H1 (cell line): Measurements from ENCODE around the gene MAD2L1. TPM values are rescaled to one million over a fixed set of nuclear protein-coding genes. Genes with fewer than 3 reads are reported as not detected.
A peak's percentile ranks its signal among the peaks of the same experiment; 100 is the strongest.

Experiments used
- CTCF ChIA-PET: fragments of 300-600 bp; sonication (Branson Sonifier 250); formaldehyde crosslinking; loops from one replicate; lab custom pipeline; 2021; ENCODE audit not compliant: partially characterized antibody; lab: Charles Lee
- POLR2A ChIA-PET: fragments of 300-600 bp; sonication (Branson Sonifier 250); formaldehyde crosslinking; loops from one replicate; lab custom pipeline; 2021; ENCODE audit warnings: inconsistent platforms; ENCODE audit not compliant: partially characterized antibody; lab: Charles Lee
- DNase-seq, 2 experiments: peaks; one replicate each; pipeline versions ENCODE4 v3.0.0 to v3.0.0-alpha.2; 2010 to 2022; ENCODE audit warnings: low spot score in 2 of 2, low read depth in 1 of 2, mixed read lengths in 1 of 2
- FAIRE-seq: peaks from 2 replicates; lab custom pipeline; 2011; peaks lifted over from hg19 to GRCh38; lab: Jason Lieb, UNC
- H2AFZ ChIP-seq: 2 replicates; pipeline ENCODE4 v1.8.1; 2012; ENCODE audit warnings: low read length, inconsistent platforms
- H2AK5ac ChIP-seq: 2 replicates; pipeline ENCODE4 v1.6.1; 2013; ENCODE audit warnings: low read depth, low read length
- H2BK120ac ChIP-seq: replicated peaks from 2 replicates; pipeline ENCODE3; 2013; ENCODE audit warnings: low read depth, low read length, inconsistent platforms
- H2BK12ac ChIP-seq: 2 replicates; pipeline ENCODE4 v1.6.1; 2013; ENCODE audit warnings: low read depth, low read length
- H2BK15ac ChIP-seq: 2 replicates; pipeline ENCODE4 v1.6.1; 2013; ENCODE audit warnings: low read length
- H2BK20ac ChIP-seq: 2 replicates; pipeline ENCODE4 v1.6.1; 2013; ENCODE audit warnings: low read length
- H2BK5ac ChIP-seq: 2 replicates; pipeline ENCODE4 v1.6.1; 2013; ENCODE audit warnings: low read depth, low read length
- H3K14ac ChIP-seq: 2 replicates; pipeline ENCODE4 v1.6.1; 2013; ENCODE audit warnings: inconsistent platforms; ENCODE audit not compliant: insufficient read length
- H3K18ac ChIP-seq: 2 replicates; pipeline ENCODE4 v1.6.1; 2013; ENCODE audit warnings: low read length; ENCODE audit errors: extremely low read depth
- H3K23ac ChIP-seq: 2 replicates; pipeline ENCODE4 v1.6.1; 2013; ENCODE audit warnings: inconsistent platforms; ENCODE audit not compliant: insufficient read length
- H3K23me2 ChIP-seq: 2 replicates; pipeline ENCODE4 v1.6.1; 2013; ENCODE audit warnings: low read depth, low read length
- H3K27ac ChIP-seq: 2 replicates; pipeline ENCODE4 v1.6.1; 2011; ENCODE audit warnings: low read depth, low read length, inconsistent platforms
- H3K27me3 ChIP-seq, 4 experiments: replicated peaks in 1 of 4; 1 replicate in 1 of 4; 2 replicates in 3 of 4; pipeline versions ENCODE4 v1.6.1 to v1.8.1; 2011 to 2013; ENCODE audit warnings: low read length in 3 of 4, mild to moderate bottlenecking in 3 of 4, inconsistent platforms in 2 of 4, mixed read lengths in 2 of 4, moderate library complexity in 1 of 4; ENCODE audit not compliant: control insufficient read depth in 3 of 4, insufficient read depth in 3 of 4; ENCODE audit errors: extremely low read depth in 1 of 4
- H3K36me3 ChIP-seq, 4 experiments: 2 replicates each; pipeline versions ENCODE4 v1.6.1 to v1.8.1; 2011 to 2013; ENCODE audit warnings: mild to moderate bottlenecking in 4 of 4, low read length in 3 of 4, moderate library complexity in 2 of 4, control low read depth in 1 of 4, inconsistent platforms in 1 of 4; ENCODE audit not compliant: insufficient read depth in 4 of 4, control insufficient read depth in 2 of 4
- H3K4ac ChIP-seq: replicated peaks from 2 replicates; pipeline ENCODE3; 2013; ENCODE audit warnings: low read length, low read depth, mixed read lengths, inconsistent platforms; ENCODE audit not compliant: insufficient read length
- H3K4me1 ChIP-seq, 4 experiments: replicated peaks in 1 of 4; 1 replicate in 1 of 4; 2 replicates in 3 of 4; pipeline versions ENCODE4 v1.6.1 to v1.8.1; 2011 to 2013; ENCODE audit warnings: low read length in 3 of 4, inconsistent platforms in 2 of 4, mixed read lengths in 1 of 4; ENCODE audit not compliant: insufficient read depth in 4 of 4, control insufficient read depth in 3 of 4
- H3K4me2 ChIP-seq, 2 experiments: 2 replicates each; pipeline versions ENCODE4 v1.6.1 to v1.8.1; 2011 to 2013; ENCODE audit warnings: low read depth in 2 of 2, low read length in 2 of 2, control low read depth in 1 of 2, inconsistent platforms in 1 of 2, mild to moderate bottlenecking in 1 of 2; ENCODE audit not compliant: insufficient read depth in 1 of 2
- H3K4me3 ChIP-seq, 4 experiments: fragments of 200-600, 300-600 bp in 1 of 4; sonication (generic), shearing (Covaris generic), sonication (Bioruptor Twin) in 1 of 4; 2 replicates each; pipeline versions ENCODE4 v1.5.1 to v1.8.1; 2011 to 2016; ENCODE audit warnings: low read length in 4 of 4, low read depth in 3 of 4, control low read depth in 2 of 4, inconsistent platforms in 2 of 4, mild to moderate bottlenecking in 2 of 4, mixed read lengths in 1 of 4, moderate library complexity in 1 of 4; ENCODE audit not compliant: insufficient read depth in 2 of 4; ENCODE audit errors: extremely low read depth in 1 of 4
- H3K56ac ChIP-seq: replicated peaks from 2 replicates; pipeline ENCODE3; 2013; ENCODE audit warnings: low read depth, mild to moderate bottlenecking, mixed read lengths, low read length, inconsistent platforms; ENCODE audit not compliant: insufficient read length
- H3K79me1 ChIP-seq: 2 replicates; pipeline ENCODE4 v1.6.1; 2013; ENCODE audit warnings: low read depth, low read length, control low read depth
- H3K79me2 ChIP-seq, 2 experiments: 2 replicates each; pipeline versions ENCODE4 v1.6.1 to v1.8.1; 2012 to 2013; ENCODE audit warnings: low read length in 2 of 2, mild to moderate bottlenecking in 2 of 2, inconsistent platforms in 1 of 2; ENCODE audit not compliant: insufficient read depth in 2 of 2, control insufficient read depth in 1 of 2
- H3K9ac ChIP-seq, 4 experiments: replicated peaks in 1 of 4; 1 replicate in 1 of 4; 2 replicates in 3 of 4; pipeline versions ENCODE4 v1.6.1 to v1.8.1; 2011 to 2013; ENCODE audit warnings: low read depth in 3 of 4, low read length in 3 of 4, control low read depth in 2 of 4, mild to moderate bottlenecking in 2 of 4, moderate library complexity in 2 of 4, inconsistent platforms in 1 of 4; ENCODE audit errors: extremely low read depth in 1 of 4
- H3K9me3 ChIP-seq, 2 experiments: 2 replicates each; pipeline versions ENCODE4 v1.6.1 to v1.8.1; 2012 to 2013; ENCODE audit warnings: mild to moderate bottlenecking in 2 of 2, moderate library complexity in 2 of 2, control low read depth in 1 of 2, inconsistent platforms in 1 of 2, low read depth in 1 of 2, low read length in 1 of 2, mixed read lengths in 1 of 2; ENCODE audit not compliant: insufficient read depth in 2 of 2
- H4K20me1 ChIP-seq, 2 experiments: replicated peaks in 1 of 2; 2 replicates each; pipeline versions ENCODE3 to v1.8.1; 2011 to 2013; ENCODE audit warnings: inconsistent platforms in 2 of 2, low read length in 2 of 2, mild to moderate bottlenecking in 1 of 2; ENCODE audit not compliant: insufficient read depth in 2 of 2, control insufficient read depth in 1 of 2
- H4K5ac ChIP-seq: 2 replicates; pipeline ENCODE4 v1.6.1; 2013; ENCODE audit warnings: low read length, low read depth, mixed read lengths, inconsistent platforms; ENCODE audit not compliant: insufficient read length
- H4K8ac ChIP-seq: 2 replicates; pipeline ENCODE4 v1.8.0; 2013; ENCODE audit warnings: mild to moderate bottlenecking, moderate library complexity, low read length, inconsistent platforms; ENCODE audit not compliant: insufficient read depth; ENCODE audit errors: extremely low read depth
- H4K91ac ChIP-seq: replicated peaks from 2 replicates; pipeline ENCODE3; 2013; ENCODE audit warnings: low read length, mixed read lengths, inconsistent platforms; ENCODE audit not compliant: insufficient read length
- CTCF ChIP-seq, 3 experiments: IDR thresholded peaks; 1 replicate in 2 of 3; 2 replicates in 1 of 3; pipeline versions ENCODE4 v1.5.1 to v1.6.1; 2011; ENCODE audit warnings: low read length in 3 of 3, mild to moderate bottlenecking in 3 of 3, inconsistent platforms in 2 of 3, low read depth in 1 of 3, moderate library complexity in 1 of 3; ENCODE audit not compliant: insufficient read depth in 1 of 3; ENCODE audit errors: control extremely low read depth in 1 of 3
- FOSL1 ChIP-seq: IDR thresholded peaks from 2 replicates; pipeline ENCODE4 v1.6.1; 2011; ENCODE audit warnings: mild to moderate bottlenecking, low read depth, low read length, moderate library complexity; ENCODE audit not compliant: insufficient read depth
- RAD21 ChIP-seq, 2 experiments: IDR thresholded peaks in 1 of 2; conservative IDR thresholded peaks in 1 of 2; 2 replicates each; pipeline ENCODE4 v1.6.1; 2011; ENCODE audit warnings: low read depth in 2 of 2, low read length in 2 of 2, improper control_type of control experiment in 1 of 2, inconsistent platforms in 1 of 2, mild to moderate bottlenecking in 1 of 2, moderate library complexity in 1 of 2
- WGBS, 2 experiments: shearing (Covaris generic) in 1 of 2; methylation state at CpG; one replicate each; pipeline versions ENCODE4 v1.1.6 to v1.1.7; 2013 to 2015; ENCODE audit warnings: low lambda C conversion rate in 2 of 2, mixed read lengths in 2 of 2, inconsistent platforms in 1 of 2, low coverage in 1 of 2, missing lambda C conversion rate in 1 of 2; ENCODE audit not compliant: insufficient replicate concordance in 2 of 2, insufficient coverage in 1 of 2, insufficient read length in 1 of 2; ENCODE audit errors: extremely low coverage in 1 of 2, missing lambda C conversion rate in 1 of 2; 5-methylcytosine and 5-hydroxymethylcytosine counted together
- polyA plus RNA-seq, 7 experiments: library from polyadenylated mRNA; depleted of rRNA in 3 of 7; stranded (reverse) in 5 of 7; unstranded in 2 of 7; fragments of >200 nt in 5 of 7; fragments of 200-250 nt in 2 of 7; gene quantifications; 1 replicate in 5 of 7; 2 replicates in 1 of 7; 4 replicates in 1 of 7; pipeline versions ENCODE4 v1.2.1 to v1.2.3, GENCODE V29; 2011 to 2013; ENCODE audit warnings: missing spikeins in 2 of 7, mixed read lengths in 2 of 7
- total RNA-seq: library from RNA; stranded (reverse); fragmentation: NEBNext Ultra II Directional; extraction: Animal tissue kit (Norgen Biotek cat#: 25700); gene quantifications from 2 replicates; pipeline ENCODE4 v1.2.1, GENCODE V29; 2021

Gene MAD2L1
- total and polyA plus RNA-seq, 2 of the 8 experiments (the other 6 are each of a cell fraction or from before 2014, with no cell fraction given): 51.1 to 88.1 TPM

GRCh38 chr4:120071192-120071795, 4.6 kb upstream of the MAD2L1 start:
- H2BK12ac ChIP-seq: no peak overlapping the region
- no peak overlapping the region for H3K4me3 ChIP-seq
- no peak overlapping the region for H4K91ac ChIP-seq
- no peaks in the 10 kb centered on the region for H3K36me3 ChIP-seq
- H3K4ac ChIP-seq: no peak overlapping the region
- H3K14ac ChIP-seq: no peak overlapping the region
- no peak overlapping the region for H2BK5ac ChIP-seq
- CTCF ChIA-PET: interaction anchor here (0.7 to 1.2 kb wide), 2 partner anchors 27 kb away, joined by 3 read pairs; no protein-coding TSS in a partner anchor
- no peak overlapping the region for H3K18ac ChIP-seq
- no peak overlapping the region for H2AK5ac ChIP-seq
- no peak overlapping the region for H4K5ac ChIP-seq
- WGBS, 2 experiments: 67% methylated on average over 11 of the region's 11 CpGs; no CpG with 5 or more reads in 1 of the 2 experiments
- no peak overlapping the region for H3K9ac ChIP-seq
- no peaks in the 10 kb centered on the region for H4K20me1 ChIP-seq
- no peak overlapping the region for H2BK15ac ChIP-seq
- H3K23me2 ChIP-seq: peaks cover 4% of the 10 kb centered on the region; the same call in 1 of the 2 replicates
- no peak overlapping the region for H3K4me2 ChIP-seq
- no peak overlapping the region for H3K23ac ChIP-seq
- no peak overlapping the region for H4K8ac ChIP-seq
- no peak overlapping the region for H2BK120ac ChIP-seq
- TF ChIP-seq FOSL1: no peak
- peak in 1 of 3 experiments; percentile 58; a peak in 2 of 4 replicates for TF ChIP-seq CTCF (IDR thresholded peaks at IDR 0.05; ENCODE audit: control extremely low read depth in 1 of 3, insufficient read depth in 1 of 3, low read depth in 1 of 3, low read length in 3 of 3)
- TF ChIP-seq RAD21 (IDR thresholded peaks at IDR 0.05 in 1 of 2, conservative IDR thresholded peaks at IDR 0.05 in 1 of 2; ENCODE audit: low read depth in 2 of 2, low read length in 2 of 2): peak; percentile 53 to 76
- TF ChIP-seq, all 59 proteins: peak for 2
- H2AFZ ChIP-seq: no peak overlapping the region
- DNase-seq (no peak), FAIRE-seq (no peak)
- no peaks in the 10 kb centered on the region for H3K9me3 ChIP-seq
- H2BK20ac ChIP-seq: no peak overlapping the region
- no peak overlapping the region for H3K27ac ChIP-seq
- peaks cover 0 to 8% (median 2%) of the 10 kb centered on the region in 4 experiments; a peak in 3 of 7 replicates for H3K4me1 ChIP-seq
- H3K79me2 ChIP-seq: peaks cover 0 to 5% of the 10 kb centered on the region in 2 experiments; a peak in 2 of 4 replicates
- H3K27me3 ChIP-seq: no peaks in the 10 kb centered on the region
- no peak overlapping the region for H3K56ac ChIP-seq
- POLR2A ChIA-PET: no interaction called here
- H3K79me1 ChIP-seq: no peaks in the 10 kb centered on the region; the same call in 1 of the 2 replicates
